ENCODE measurements around the gene PTPN12. TPM values are rescaled to one million over a fixed set of nuclear protein-coding genes. Genes with fewer than 3 reads are reported as not detected.

The PTPN12 gene
- polyA plus RNA-seq, 4 donors: 91.2 to 104 (median 96.8) TPM

DNA sequence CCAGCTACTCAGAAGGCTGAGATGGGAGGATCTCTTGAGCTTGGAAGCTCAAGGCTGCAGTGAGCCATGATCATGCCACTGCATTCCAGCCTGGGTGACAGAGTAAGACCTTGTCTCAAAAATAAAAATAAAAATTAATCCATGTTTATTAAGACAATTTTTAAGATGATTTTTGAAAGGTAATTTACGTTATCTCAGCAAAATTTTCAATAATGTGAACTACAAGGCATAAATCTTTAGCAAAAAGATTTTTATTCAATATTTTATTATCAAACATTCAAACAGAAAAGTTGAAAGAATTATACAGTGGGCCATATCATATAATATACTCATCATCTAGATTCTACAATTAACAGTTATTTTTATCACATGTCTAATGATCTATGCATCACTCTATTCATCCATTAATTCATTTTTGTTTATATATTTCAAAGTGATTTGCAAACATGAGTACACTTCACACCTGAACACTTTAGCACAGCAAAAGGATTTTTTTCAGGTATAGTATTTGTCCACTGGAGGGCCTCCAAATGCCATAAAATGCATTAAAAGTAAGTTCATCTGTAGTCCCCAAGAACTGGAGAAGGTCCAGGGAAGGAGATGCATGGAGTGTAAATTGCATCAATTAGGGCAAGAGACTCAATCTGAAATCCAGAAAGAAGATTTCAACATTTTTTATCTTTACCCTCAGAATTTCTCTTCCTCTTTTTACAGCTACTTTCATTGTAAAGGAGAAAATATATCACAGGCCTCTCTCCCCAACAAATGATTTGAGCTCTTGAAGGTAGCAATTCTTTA lies 120.5 kb downstream of the PTPN12 start:
- DNase-seq (ENCODE audit: low read depth in 4 of 4, low spot score in 3 of 4): peak in 1 of 4 donors; percentile 27

DNA sequence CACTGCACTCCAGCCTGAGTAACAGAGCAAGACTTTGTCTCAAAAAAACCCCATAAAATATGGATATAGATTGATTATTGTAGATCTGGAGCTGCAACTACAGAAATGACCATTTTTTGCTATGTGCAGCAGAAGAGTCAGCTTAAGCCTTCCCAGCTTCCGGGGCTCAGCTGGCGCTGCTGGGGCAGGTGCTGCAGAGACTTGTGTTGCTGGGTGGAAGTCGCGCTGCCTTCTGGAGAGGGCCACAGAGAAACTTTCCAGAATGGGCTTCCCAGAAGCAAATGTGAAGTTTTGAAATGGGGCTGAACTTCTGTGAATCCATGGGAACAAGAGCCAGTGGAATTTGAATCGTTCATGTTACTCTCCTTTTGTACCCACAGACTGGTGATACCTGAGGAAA lies 121.8 kb downstream of the PTPN12 start:
- no peak for DNase-seq (ENCODE audit: low read depth in 4 of 4, low spot score in 3 of 4)

DNA sequence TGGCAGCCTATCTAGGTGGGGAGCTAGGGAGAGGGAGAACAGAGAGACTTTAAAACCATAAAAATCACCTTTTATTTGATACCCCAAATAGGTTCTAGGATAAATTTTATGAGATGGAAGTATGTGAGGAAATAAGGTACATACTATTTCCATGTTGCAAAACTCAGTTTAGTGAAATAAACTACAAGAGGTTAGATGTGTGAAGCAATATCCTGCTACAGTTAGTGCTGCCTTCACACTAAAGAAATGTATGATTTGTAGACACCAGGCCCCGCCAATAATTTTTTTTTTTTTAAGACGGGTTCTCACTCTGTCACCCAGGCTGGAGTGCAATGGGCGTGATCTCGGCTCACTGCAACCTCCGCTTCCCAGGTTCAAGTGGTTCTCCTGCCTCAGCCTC lies 124.7 kb downstream of the PTPN12 start:
- no peak for DNase-seq (ENCODE audit: low read depth in 4 of 4, low spot score in 3 of 4)

DNA sequence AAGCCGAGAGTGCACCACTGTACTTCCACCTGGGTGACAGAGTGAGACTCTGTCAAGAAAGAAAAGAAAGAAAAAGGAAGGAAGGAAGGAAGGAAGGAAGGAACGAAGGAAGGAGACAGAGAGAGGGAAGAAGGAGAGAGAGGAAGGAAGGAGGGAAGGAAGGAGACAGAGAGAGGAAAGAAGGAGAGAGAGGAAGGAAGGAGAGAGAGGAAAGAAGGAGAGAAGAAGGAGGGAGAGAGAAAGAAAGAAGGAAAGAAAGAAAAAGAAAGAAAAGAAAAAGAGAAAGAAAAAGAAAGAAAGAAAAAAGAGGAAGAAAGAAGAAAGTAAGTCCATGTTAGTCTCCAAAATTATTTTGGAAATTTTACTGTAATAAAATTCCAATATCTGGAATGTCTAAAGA lies 125.8 kb downstream of the PTPN12 start:
- no peak for DNase-seq (ENCODE audit: low read depth in 4 of 4, low spot score in 3 of 4)

DNA sequence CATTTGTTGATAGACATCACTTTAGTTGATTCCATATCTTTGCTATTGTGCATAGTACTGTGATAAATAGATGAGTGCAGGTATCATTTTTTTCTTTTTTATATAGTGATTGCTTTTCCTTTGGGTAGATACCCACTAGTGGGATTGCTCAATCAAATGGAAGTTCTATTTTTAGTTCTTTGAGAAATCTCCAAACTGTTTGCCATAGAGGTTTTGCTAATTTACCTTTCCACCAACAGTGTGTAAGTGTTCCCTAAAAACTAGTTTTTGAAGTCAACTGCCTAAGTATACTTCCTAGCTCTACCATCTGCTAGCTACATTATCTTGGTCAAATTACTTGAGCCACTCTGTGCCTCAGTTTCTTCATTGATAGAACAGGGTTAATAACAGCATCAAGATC lies 127.6 kb downstream of the PTPN12 start:
- DNase-seq (ENCODE audit: low read depth in 4 of 4, low spot score in 3 of 4): no peak

DNA sequence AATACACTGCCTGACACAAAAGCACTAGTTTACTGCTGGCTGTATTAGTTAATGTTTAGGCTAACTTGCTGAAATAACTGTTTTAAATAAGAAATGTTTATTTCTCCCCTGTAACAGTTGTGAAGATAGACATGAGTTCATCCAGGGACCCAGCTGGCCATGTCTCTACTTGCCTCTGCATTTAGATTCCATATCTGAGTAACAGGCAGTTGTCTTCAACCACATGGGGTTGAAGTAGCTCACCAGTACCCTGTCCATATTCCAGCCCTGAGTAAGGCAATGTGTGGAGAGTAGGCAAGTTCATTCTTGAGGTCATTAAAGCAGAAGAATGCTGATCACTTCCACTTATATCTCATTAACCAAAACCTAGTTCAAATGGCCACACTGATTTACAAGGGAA lies 128.1 kb downstream of the PTPN12 start:
- no peak for DNase-seq (ENCODE audit: low read depth in 4 of 4, low spot score in 3 of 4)

DNA sequence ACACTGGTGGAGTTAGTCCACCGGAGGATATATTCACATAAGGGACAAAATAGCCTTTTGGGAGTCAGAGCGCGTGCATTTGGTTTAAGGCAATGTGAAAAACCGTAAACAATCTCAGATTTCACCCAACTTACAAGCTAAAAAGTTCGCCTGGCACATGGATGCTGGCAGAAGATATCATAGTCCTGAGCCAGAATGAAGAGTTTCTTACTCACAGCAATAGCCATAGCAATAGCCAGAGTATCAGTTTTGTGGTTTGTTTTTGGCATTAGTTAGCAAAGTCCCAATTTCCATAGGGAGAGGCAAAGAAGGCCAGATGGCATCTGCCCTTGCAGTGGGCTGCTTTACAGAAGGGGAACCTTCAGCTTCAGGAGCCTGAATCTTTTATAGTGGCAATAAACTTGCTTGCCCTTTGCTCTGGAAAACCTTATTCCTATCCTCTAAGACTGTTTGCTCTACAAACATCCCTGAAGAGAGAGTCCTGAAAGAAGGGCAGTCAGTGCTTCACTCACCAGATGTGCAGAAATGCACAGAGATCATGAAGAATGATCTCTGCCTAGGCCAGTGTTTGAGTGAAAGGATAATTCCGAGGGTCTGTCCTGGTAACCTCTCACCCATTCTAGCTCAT lies 130.5 kb downstream of the PTPN12 start:
- DNase-seq (ENCODE audit: low read depth in 4 of 4, low spot score in 3 of 4): no peak

DNA sequence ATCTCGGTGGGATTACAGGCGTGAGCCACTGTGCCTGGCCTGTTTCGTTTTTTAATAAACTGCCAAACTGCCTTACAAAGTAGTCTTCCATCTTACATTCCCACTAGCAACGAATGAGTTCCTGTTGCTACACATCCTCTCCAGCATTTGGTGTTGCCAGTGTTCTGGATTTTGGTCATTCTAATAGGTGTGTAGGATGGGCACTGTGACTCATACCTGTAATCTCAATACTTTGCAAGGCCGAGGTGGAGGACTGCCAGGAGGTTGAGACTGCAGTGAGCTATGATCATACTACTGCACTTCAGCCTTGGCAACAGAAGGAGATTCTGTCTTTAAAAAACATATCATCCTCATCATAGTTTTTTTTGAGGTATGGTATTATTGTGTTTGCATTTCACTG lies 137.8 kb downstream of the PTPN12 start:
- DNase-seq (ENCODE audit: low read depth in 4 of 4, low spot score in 3 of 4): no peak

DNA sequence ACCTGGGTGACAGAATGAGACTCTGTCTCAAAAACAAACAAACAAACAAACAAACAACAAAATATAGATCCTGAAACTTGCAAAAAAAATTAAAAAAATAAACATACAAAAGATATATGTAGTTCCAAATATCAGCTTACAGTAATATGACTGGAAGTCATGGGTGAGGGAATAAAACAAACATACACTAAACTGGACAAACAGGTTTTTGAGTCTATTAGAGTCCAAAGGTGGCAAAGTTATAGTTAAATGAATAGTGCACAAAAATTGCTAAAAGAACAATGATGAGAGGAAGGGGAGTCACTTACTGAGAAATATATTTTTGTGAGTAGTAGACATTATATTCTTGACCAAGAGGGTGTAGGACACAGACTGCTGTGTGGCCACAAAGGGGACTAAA lies 142.5 kb downstream of the PTPN12 start:
- DNase-seq (ENCODE audit: low read depth in 4 of 4, low spot score in 3 of 4): no peak

DNA sequence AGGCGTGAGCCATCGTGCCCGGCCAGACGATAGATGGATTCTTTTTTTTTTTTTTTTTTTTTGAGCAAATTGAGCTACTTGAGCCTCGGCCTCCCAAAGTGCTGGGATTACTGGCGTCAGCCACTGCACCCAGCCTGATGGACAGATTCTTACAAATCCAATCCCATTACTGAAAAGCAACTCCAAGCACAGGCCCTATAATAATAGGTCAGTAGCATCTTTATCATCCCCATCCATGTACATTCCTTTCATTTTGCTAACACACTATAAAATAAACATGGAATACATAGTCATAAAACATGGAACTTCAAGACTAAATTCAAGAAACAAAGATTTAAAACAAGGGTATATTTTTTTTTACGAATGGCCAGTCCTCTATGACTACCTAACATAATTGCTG lies 143.2 kb downstream of the PTPN12 start:
- DNase-seq (ENCODE audit: low read depth in 4 of 4, low spot score in 3 of 4): no peak

DNA sequence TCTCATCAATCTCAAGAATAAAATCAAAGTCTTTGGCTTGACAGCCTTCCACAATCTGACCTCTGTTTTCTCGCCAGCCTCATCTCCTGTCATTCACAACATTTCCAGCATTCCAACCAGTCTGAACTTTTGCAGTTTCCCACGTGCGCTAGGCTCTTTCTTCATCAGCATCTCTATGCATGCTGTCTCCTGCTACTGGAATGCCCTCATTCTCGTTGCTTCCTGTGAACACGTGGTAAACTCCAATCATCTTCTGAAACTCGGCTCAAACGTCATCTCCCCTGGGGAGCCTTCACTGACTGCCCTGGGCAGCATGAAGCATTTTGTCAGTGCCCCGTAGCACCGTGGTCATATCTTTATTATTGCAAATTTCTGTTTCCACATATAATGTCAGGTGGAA lies 146.9 kb downstream of the PTPN12 start:
- DNase-seq (ENCODE audit: low read depth in 4 of 4, low spot score in 3 of 4): no peak

DNA sequence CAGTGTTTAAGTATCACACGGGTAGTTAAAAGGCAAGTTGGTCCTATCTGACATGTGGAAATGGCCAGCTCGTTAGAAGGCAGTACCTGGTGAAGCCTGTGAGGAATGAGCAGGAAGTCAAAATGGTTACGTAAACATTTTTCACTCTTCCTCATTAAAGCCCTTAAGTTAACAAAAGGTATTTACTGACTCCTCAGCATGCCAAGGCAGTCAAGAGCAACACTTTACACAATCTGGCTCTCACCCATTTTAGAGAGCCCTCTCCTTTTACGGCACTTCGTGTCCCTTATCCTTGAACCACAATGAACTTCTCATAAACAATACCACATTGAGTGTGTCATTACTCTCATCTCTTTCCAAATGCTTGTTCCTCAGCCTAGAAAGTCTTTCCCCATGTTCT lies 148.1 kb downstream of the PTPN12 start:
- no peak for DNase-seq (ENCODE audit: low read depth in 4 of 4, low spot score in 3 of 4)

DNA sequence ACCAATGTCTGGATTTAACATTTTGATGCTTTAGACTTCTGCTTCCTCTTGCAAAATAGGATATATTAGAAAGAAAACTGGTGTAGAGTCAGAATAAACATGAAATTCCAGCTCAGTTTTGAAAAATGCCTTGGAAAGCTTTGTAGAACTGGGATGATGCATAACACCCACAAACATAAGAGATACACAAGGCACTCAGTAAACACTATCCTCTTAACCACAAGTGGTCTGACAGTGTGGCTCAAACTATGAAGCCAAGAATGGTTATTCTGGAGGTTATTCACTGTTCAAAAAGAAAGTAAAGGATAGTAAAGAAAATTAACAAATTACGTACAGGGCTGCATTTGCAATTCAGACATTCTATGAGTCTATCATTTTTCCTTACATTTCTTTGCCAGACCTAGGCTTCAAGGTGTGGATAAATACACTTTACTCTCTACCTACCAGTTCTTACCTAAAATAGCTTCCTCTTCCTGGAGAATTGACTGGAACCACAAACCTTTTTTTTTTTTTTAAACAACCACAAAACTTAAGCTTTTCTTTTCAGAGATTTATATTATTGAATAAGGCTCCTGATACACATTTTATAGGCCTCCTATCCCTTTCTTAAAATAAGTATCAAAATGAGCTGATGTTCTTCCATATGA lies 150.1 kb downstream of the PTPN12 start:
- no peak for DNase-seq (ENCODE audit: low read depth in 4 of 4, low spot score in 3 of 4)

DNA sequence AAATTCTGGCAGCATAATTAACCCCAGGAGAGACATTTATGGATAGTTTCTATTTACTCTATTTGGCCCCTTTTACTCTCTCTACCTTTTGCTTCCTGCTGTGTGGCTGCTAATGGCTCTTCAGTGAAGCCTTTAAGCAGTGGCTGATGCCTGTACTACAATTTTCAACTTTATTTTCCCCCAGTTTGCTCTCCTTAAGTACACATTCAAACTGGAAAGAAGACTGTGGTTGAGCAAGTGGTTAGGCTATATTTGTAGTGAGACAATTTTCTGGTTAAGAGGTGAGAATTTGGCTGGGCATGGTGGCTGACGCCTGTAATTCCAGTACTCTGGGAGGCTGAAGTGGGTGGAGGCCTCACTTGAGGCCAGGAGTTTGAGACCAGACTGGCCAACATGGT lies 150.7 kb downstream of the PTPN12 start:
- no peak for DNase-seq (ENCODE audit: low read depth in 4 of 4, low spot score in 3 of 4)

Other genes starting within 250 kb of the PTPN12 start
- gene GSAP, start 120.9 kb upstream of the PTPN12 start, polyA plus RNA-seq (ENCODE audit: insufficient read length in 4 of 4): 10 to 100 TPM in 3 of 4 donors, 1 to 10 TPM in 1; 8.5 to 13.3 (median 12.0) TPM
- gene RSBN1L, start 159.2 kb downstream of the PTPN12 start, polyA plus RNA-seq (ENCODE audit: insufficient read length in 4 of 4): 10 to 100 TPM; 30.2 to 34.7 (median 33.4) TPM

All from left renal pelvis (tissue), 4 donors.